ENCODE data around the gene MECR. TPM values are rescaled to one million over a fixed set of nuclear protein-coding genes. Genes with fewer than 3 reads are reported as not detected.
A peak's percentile ranks its signal among the peaks of the same experiment; 100 is the strongest.

Gene MECR
- total RNA-seq, 1 experiment from 2014 or later, result 42.9 TPM

DNA sequence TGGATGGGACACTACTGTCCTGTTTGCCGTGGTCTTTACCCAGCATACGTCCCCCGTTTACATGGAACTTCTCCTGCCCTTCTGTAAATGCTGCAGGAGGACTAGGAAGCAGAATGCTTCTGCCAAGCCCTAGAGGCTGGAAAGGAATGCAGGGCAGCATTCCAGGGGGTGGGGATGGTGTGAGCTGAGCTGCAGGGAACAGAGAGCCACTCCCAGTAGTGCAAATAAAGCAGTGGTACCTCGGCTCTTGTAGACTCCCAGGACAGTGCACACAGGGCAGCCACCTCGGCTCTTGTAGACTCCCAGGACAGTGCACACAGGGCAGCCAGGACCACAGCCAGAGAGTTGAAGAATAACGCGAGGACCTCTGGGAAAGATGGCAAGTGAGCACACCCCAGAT is 41.0 kb upstream of the MECR start:
- POLR2A ChIA-PET, result no interaction called here
- DNase-seq (ENCODE audit: low read depth, low spot score), result no peak

GRCh38 chr1:29270929-29271521 is 40.3 kb upstream of the MECR start:
- Histone ChIP-seq H3K9me2 (ENCODE audit: insufficient read depth) (no peaks in the 10 kb centered on the region), H3K27ac (ENCODE audit: low read depth, low read length) (no peak overlapping the region), H3K4me1 (ENCODE audit: control insufficient read depth in 1 of 2, insufficient read depth in 2 of 2, low read length in 2 of 2) (peaks cover 16 to 19% of the 10 kb centered on the region in 2 experiments), H3K9me3 (ENCODE audit: control insufficient read depth in 1 of 2, insufficient read depth in 1 of 2, low read depth in 1 of 2, low read length in 2 of 2) (no peaks in the 10 kb centered on the region), H3K79me2 (ENCODE audit: insufficient read depth, low read length) (no peaks in the 10 kb centered on the region), H3K4me2 (ENCODE audit: low read length) (peak overlapping the region; percentile 62), H3K27me3 (ENCODE audit: insufficient read depth, low read length) (no peaks in the 10 kb centered on the region), H4K20me1 (ENCODE audit: insufficient read depth) (no peaks in the 10 kb centered on the region), H2AFZ (ENCODE audit: low read depth, low read length, poor library complexity, severe bottlenecking) (no peak overlapping the region), H3K36me3 (ENCODE audit: control insufficient read depth in 1 of 2, insufficient read depth in 2 of 2, low read length in 2 of 2) (no peaks in the 10 kb centered on the region), H3K9ac (ENCODE audit: low read length) (no peak overlapping the region), H3K4me3 (replicated peaks in 1 of 2; ENCODE audit: low read depth in 1 of 2, low read length in 2 of 2) (no peak overlapping the region)
- intact Hi-C loops (cut with micrococcal nuclease), result no loop called here
- ChIA-PET POLR2A (no interaction called here), RAD21 (ENCODE audit: low non-redundant PET in 1 of 2, low total read pairs in 2 of 2, uncharacterized antibody in 2 of 2, unreplicated experiment in 2 of 2) (no interaction called here), CTCF (no interaction called here)
- ATAC-seq, result no peak
- TF ChIP-seq, protein P1, sequence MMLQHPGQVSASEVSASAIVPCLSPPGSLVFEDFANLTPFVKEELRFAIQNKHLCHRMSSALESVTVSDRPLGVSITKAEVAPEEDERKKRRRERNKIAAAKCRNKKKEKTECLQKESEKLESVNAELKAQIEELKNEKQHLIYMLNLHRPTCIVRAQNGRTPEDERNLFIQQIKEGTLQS (IDR thresholded peaks at IDR 0.05), result no peak
- TF ChIP-seq, protein P2, sequence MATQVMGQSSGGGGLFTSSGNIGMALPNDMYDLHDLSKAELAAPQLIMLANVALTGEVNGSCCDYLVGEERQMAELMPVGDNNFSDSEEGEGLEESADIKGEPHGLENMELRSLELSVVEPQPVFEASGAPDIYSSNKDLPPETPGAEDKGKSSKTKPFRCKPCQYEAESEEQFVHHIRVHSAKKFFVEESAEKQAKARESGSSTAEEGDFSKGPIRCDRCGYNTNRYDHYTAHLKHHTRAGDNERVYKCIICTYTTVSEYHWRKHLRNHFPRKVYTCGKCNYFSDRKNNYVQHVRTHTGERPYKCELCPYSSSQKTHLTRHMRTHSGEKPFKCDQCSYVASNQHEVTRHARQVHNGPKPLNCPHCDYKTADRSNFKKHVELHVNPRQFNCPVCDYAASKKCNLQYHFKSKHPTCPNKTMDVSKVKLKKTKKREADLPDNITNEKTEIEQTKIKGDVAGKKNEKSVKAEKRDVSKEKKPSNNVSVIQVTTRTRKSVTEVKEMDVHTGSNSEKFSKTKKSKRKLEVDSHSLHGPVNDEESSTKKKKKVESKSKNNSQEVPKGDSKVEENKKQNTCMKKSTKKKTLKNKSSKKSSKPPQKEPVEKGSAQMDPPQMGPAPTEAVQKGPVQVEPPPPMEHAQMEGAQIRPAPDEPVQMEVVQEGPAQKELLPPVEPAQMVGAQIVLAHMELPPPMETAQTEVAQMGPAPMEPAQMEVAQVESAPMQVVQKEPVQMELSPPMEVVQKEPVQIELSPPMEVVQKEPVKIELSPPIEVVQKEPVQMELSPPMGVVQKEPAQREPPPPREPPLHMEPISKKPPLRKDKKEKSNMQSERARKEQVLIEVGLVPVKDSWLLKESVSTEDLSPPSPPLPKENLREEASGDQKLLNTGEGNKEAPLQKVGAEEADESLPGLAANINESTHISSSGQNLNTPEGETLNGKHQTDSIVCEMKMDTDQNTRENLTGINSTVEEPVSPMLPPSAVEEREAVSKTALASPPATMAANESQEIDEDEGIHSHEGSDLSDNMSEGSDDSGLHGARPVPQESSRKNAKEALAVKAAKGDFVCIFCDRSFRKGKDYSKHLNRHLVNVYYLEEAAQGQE (IDR thresholded peaks at IDR 0.05; ENCODE audit: low read depth), result no peak
- no peak for TF ChIP-seq EZH2phosphoT487 (IDR thresholded peaks at IDR 0.05; ENCODE audit: borderline replicate concordance)
- no peak for TF ChIP-seq POLR2A (IDR thresholded peaks at IDR 0.05; ENCODE audit: borderline replicate concordance, extremely low read depth, insufficient read depth, insufficient read length)
- no peak for TF ChIP-seq TCF7L2 (IDR thresholded peaks at IDR 0.05; ENCODE audit: borderline replicate concordance, extremely low read depth, insufficient read depth, insufficient read length)
- TF ChIP-seq, protein P3, sequence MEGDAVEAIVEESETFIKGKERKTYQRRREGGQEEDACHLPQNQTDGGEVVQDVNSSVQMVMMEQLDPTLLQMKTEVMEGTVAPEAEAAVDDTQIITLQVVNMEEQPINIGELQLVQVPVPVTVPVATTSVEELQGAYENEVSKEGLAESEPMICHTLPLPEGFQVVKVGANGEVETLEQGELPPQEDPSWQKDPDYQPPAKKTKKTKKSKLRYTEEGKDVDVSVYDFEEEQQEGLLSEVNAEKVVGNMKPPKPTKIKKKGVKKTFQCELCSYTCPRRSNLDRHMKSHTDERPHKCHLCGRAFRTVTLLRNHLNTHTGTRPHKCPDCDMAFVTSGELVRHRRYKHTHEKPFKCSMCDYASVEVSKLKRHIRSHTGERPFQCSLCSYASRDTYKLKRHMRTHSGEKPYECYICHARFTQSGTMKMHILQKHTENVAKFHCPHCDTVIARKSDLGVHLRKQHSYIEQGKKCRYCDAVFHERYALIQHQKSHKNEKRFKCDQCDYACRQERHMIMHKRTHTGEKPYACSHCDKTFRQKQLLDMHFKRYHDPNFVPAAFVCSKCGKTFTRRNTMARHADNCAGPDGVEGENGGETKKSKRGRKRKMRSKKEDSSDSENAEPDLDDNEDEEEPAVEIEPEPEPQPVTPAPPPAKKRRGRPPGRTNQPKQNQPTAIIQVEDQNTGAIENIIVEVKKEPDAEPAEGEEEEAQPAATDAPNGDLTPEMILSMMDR (IDR thresholded peaks at IDR 0.05 in 2 of 3, conservative IDR thresholded peaks at IDR 0.05 in 1 of 3; ENCODE audit: borderline replicate concordance in 1 of 3, insufficient read depth in 1 of 3, low read depth in 2 of 3, low read length in 2 of 3), result no peak
- TF ChIP-seq ELF1 (IDR thresholded peaks at IDR 0.05; ENCODE audit: borderline replicate concordance, low read depth), result no peak
- TF ChIP-seq JUND (IDR thresholded peaks at IDR 0.05), result no peak
- no TSS peak for BruUV-seq (replicated peaks)
- no peak for DNase-seq (ENCODE audit: low read depth, low spot score)

More for the DNA sequence above, 41.0 kb upstream of the MECR start:
- Histone ChIP-seq H3K4me1 (ENCODE audit: control insufficient read depth in 1 of 2, insufficient read depth in 2 of 2, low read length in 2 of 2) (peaks cover 16 to 19% of the 10 kb centered on the region in 2 experiments), H3K27me3 (ENCODE audit: insufficient read depth, low read length) (no peaks in the 10 kb centered on the region), H4K20me1 (ENCODE audit: insufficient read depth) (no peaks in the 10 kb centered on the region), H3K9me3 (ENCODE audit: control insufficient read depth in 1 of 2, insufficient read depth in 1 of 2, low read depth in 1 of 2, low read length in 2 of 2) (no peaks in the 10 kb centered on the region), H2AFZ (ENCODE audit: low read depth, low read length, poor library complexity, severe bottlenecking) (no peak overlapping the region), H3K9ac (ENCODE audit: low read length) (no peak overlapping the region), H3K79me2 (ENCODE audit: insufficient read depth, low read length) (no peaks in the 10 kb centered on the region), H3K9me2 (ENCODE audit: insufficient read depth) (no peaks in the 10 kb centered on the region), H3K27ac (ENCODE audit: low read depth, low read length) (no peak overlapping the region), H3K4me3 (replicated peaks in 1 of 2; ENCODE audit: low read depth in 1 of 2, low read length in 2 of 2) (no peak overlapping the region), H3K36me3 (ENCODE audit: control insufficient read depth in 1 of 2, insufficient read depth in 2 of 2, low read length in 2 of 2) (no peaks in the 10 kb centered on the region), H3K4me2 (ENCODE audit: low read length) (peak overlapping the region; percentile 62)
- RAD21 ChIA-PET (ENCODE audit: low non-redundant PET in 1 of 2, low total read pairs in 2 of 2, uncharacterized antibody in 2 of 2, unreplicated experiment in 2 of 2), result no interaction called here
- TF ChIP-seq ZFX (IDR thresholded peaks at IDR 0.05) (no peak), POLR2A (IDR thresholded peaks at IDR 0.05; ENCODE audit: borderline replicate concordance, extremely low read depth, insufficient read depth, insufficient read length) (no peak), EZH2phosphoT487 (IDR thresholded peaks at IDR 0.05; ENCODE audit: borderline replicate concordance) (no peak), ELF1 (IDR thresholded peaks at IDR 0.05; ENCODE audit: borderline replicate concordance, low read depth) (no peak), SP1 (IDR thresholded peaks at IDR 0.05; ENCODE audit: low read depth) (no peak), MAX (IDR thresholded peaks at IDR 0.05) (no peak), YY1 (IDR thresholded peaks at IDR 0.05; ENCODE audit: extremely low read depth, insufficient replicate concordance, low read depth, low read length) (no peak), SRF (IDR thresholded peaks at IDR 0.05; ENCODE audit: low read depth) (no peak), SIN3A (IDR thresholded peaks at IDR 0.05; ENCODE audit: low read depth) (no peak)
- TF ChIP-seq, protein P1 (IDR thresholded peaks at IDR 0.05), result no peak
- ATAC-seq, result peak; percentile 98
- intact Hi-C loops (cut with micrococcal nuclease), result no loop called here
- BruUV-seq (replicated peaks), result no TSS peak
- CTCF ChIA-PET, result no interaction called here
